NCI-H146 treated with DMSO at 0.1 percent for 48 hours (cell line): ENCODE measurements around the gene CACNA1C.

ENCODE experiments used
- DNase-seq: peaks from one replicate; lab custom pipeline; 2025; ENCODE audit not compliant: unreplicated experiment; lab: John Stamatoyannopoulos, UW

The CACNA1C gene

GRCh38 chr12:2537868-2538541, 485.2 kb downstream of the CACNA1C start:
- DNase-seq, result no peak

- DNase-seq, result no peak
These were observed 487.2 kb downstream of the CACNA1C start for GRCh38 chr12:2539938-2540337.

- DNase-seq, result no peak
These were observed 487.8 kb downstream of the CACNA1C start for GRCh38 chr12:2540535-2540941.

GRCh38 chr12:2541631-2542204, 488.9 kb downstream of the CACNA1C start:
- no peak for DNase-seq

- DNase-seq, result no peak
These were observed 491.0 kb downstream of the CACNA1C start for GRCh38 chr12:2543801-2544200.

GRCh38 chr12:2544230-2544629, 491.4 kb downstream of the CACNA1C start:
- no peak for DNase-seq

GRCh38 chr12:2547273-2548044, 494.7 kb downstream of the CACNA1C start:
- no peak for DNase-seq

- no peak for DNase-seq
These were observed 495.3 kb downstream of the CACNA1C start for GRCh38 chr12:2548081-2548480.

GRCh38 chr12:2550561-2551411, 498.0 kb downstream of the CACNA1C start:
- no peak for DNase-seq

- no peak for DNase-seq
These were observed 498.7 kb downstream of the CACNA1C start for GRCh38 chr12:2551412-2551900.

GRCh38 chr12:2552000-2552756, 499.4 kb downstream of the CACNA1C start:
- no peak for DNase-seq

- DNase-seq, result no peak
These were observed 500.8 kb downstream of the CACNA1C start for GRCh38 chr12:2553388-2554126.

GRCh38 chr12:2555487-2556082, 502.8 kb downstream of the CACNA1C start:
- DNase-seq, result no peak

GRCh38 chr12:2557597-2557996, 504.8 kb downstream of the CACNA1C start:
- DNase-seq, result no peak

GRCh38 chr12:2559931-2560330, 507.1 kb downstream of the CACNA1C start:
- no peak for DNase-seq

GRCh38 chr12:2560356-2560755, 507.6 kb downstream of the CACNA1C start:
- no peak for DNase-seq

- DNase-seq, result no peak
These were observed 508.6 kb downstream of the CACNA1C start for GRCh38 chr12:2561367-2561766.

GRCh38 chr12:2562400-2562799, 509.6 kb downstream of the CACNA1C start:
- DNase-seq, result no peak

- DNase-seq, result no peak
These were observed 510.9 kb downstream of the CACNA1C start for GRCh38 chr12:2563709-2564108.
